WTC11 (cell line): Measurements from ENCODE around the gene ANKRD37. TPM values are rescaled to one million over a fixed set of nuclear protein-coding genes. Genes with fewer than 3 reads are reported as not detected.

Experiments
- ATAC-seq: fragments of 200-7000 bp; cut with Tn5 transposase; 2 replicates; pipeline ENCODE4 v1.10.0; 2021; ENCODE audit warnings: mild to moderate bottlenecking, moderate library complexity
- CTCF ChIA-PET: fragments of 300-600 bp; sonication (Branson Sonifier 250); formaldehyde crosslinking; loops from one replicate; lab custom pipeline; 2021; ENCODE audit warnings: antibody characterized with exemption; lab: Charles Lee
- POLR2A ChIA-PET: fragments of 350-600 bp; sonication (Branson Sonifier 250); formaldehyde crosslinking; loops from one replicate; lab custom pipeline; 2021; ENCODE audit warnings: antibody characterized with exemption; lab: Charles Lee
- DNase-seq: peaks from one replicate; pipeline ENCODE4 v3.0.0; 2021; ENCODE audit warnings: low spot score
- H3K27ac Mint-ChIP-seq: 2 replicates; pipeline ENCODE4 v1.8.0; 2021; ENCODE audit warnings: mixed read lengths
- H3K27me3 Mint-ChIP-seq: 2 replicates; pipeline ENCODE4 v1.8.0; 2021; ENCODE audit warnings: low read depth, mild to moderate bottlenecking, moderate library complexity, mixed read lengths
- H3K36me3 Mint-ChIP-seq: 2 replicates; pipeline ENCODE4 v1.8.0; 2021; ENCODE audit warnings: mixed read lengths
- H3K4me1 Mint-ChIP-seq: 2 replicates; pipeline ENCODE4 v1.8.0; 2022; ENCODE audit warnings: mixed read lengths
- H3K4me3 Mint-ChIP-seq: 2 replicates; pipeline ENCODE4 v1.8.0; 2021; ENCODE audit warnings: mild to moderate bottlenecking, moderate library complexity, mixed read lengths
- H3K9me3 Mint-ChIP-seq: 2 replicates; pipeline ENCODE4 v1.8.0; 2021; ENCODE audit warnings: mixed read lengths
- CREM ChIP-seq: sonication (generic); formaldehyde crosslinking; IDR thresholded peaks from 2 replicates; pipeline ENCODE4 v1.8.1; 2022; ENCODE audit warnings: mild to moderate bottlenecking, missing genetic modification reagents, moderate library complexity
- ELF4 ChIP-seq: sonication (generic); formaldehyde crosslinking; IDR thresholded peaks from 2 replicates; pipeline ENCODE4 v1.8.1; 2022; ENCODE audit warnings: low read depth, mild to moderate bottlenecking, moderate library complexity, missing genetic modification reagents
- EMX1 ChIP-seq: fragments of 250-450 bp; sonication (Bioruptor Pico); IDR thresholded peaks from 2 replicates; pipeline ENCODE4 v1.8.0; 2021; ENCODE audit warnings: mild to moderate bottlenecking
- ESRRA ChIP-seq: sonication (generic); formaldehyde crosslinking; IDR thresholded peaks from 2 replicates; pipeline ENCODE4 v1.8.1; 2022; ENCODE audit warnings: mild to moderate bottlenecking, missing genetic modification reagents, borderline replicate concordance
- FOXJ3 ChIP-seq: sonication (generic); formaldehyde crosslinking; IDR thresholded peaks from 2 replicates; pipeline ENCODE4 v1.9.0; 2021; ENCODE audit warnings: missing genetic modification reagents, mild to moderate bottlenecking, borderline replicate concordance
- GABPB1 ChIP-seq: sonication (generic); formaldehyde crosslinking; IDR thresholded peaks from 2 replicates; pipeline ENCODE4 v1.8.1; 2023; ENCODE audit warnings: mild to moderate bottlenecking, missing genetic modification reagents
- NFATC4 ChIP-seq: fragments of 250-450 bp; sonication (Bioruptor Pico); IDR thresholded peaks from 2 replicates; pipeline ENCODE4 v1.9.0; 2021; ENCODE audit warnings: mild to moderate bottlenecking
- NR2C2 ChIP-seq: sonication (generic); formaldehyde crosslinking; IDR thresholded peaks from 2 replicates; pipeline ENCODE4 v1.8.0; 2022; ENCODE audit warnings: mild to moderate bottlenecking, missing genetic modification reagents
- NR3C1 ChIP-seq: sonication (generic); formaldehyde crosslinking; conservative IDR thresholded peaks from 2 replicates; pipeline ENCODE4 v1.8.1; 2023; ENCODE audit warnings: low read depth, mild to moderate bottlenecking, missing genetic modification reagents
- SOX15 ChIP-seq: fragments of 250-450 bp; sonication (Bioruptor Pico); IDR thresholded peaks from 2 replicates; pipeline ENCODE4 v1.9.0; 2021; ENCODE audit warnings: mild to moderate bottlenecking
- ZBTB21 ChIP-seq: sonication (generic); formaldehyde crosslinking; IDR thresholded peaks from 2 replicates; pipeline ENCODE4 v1.8.1; 2023; ENCODE audit warnings: mild to moderate bottlenecking, missing genetic modification reagents, borderline replicate concordance
- total RNA-seq: library from RNA; stranded (reverse); gene quantifications from 3 replicates; pipeline ENCODE4 v1.2.3, GENCODE V29; 2021
- TF ChIP-seq, protein P1 (sequence below): sonication (generic); formaldehyde crosslinking; IDR thresholded peaks from 2 replicates; pipeline ENCODE4 v1.8.1; 2023; ENCODE audit warnings: mild to moderate bottlenecking, missing genetic modification reagents, borderline replicate concordance
- TF ChIP-seq, protein P2 (sequence below): fragments of 250-450 bp; sonication (Bioruptor Pico); IDR thresholded peaks from 2 replicates; pipeline ENCODE4 v1.9.0; 2021; ENCODE audit warnings: moderate library complexity, mild to moderate bottlenecking, inconsistent platforms, borderline replicate concordance
- TF ChIP-seq, protein P3 (sequence below): sonication (generic); formaldehyde crosslinking; IDR thresholded peaks from 2 replicates; pipeline ENCODE4 v1.8.0; 2022; ENCODE audit warnings: mild to moderate bottlenecking, missing genetic modification reagents
- TF ChIP-seq, protein P4 (sequence below): sonication (generic); formaldehyde crosslinking; IDR thresholded peaks from 2 replicates; pipeline ENCODE4 v1.8.1; 2023; ENCODE audit warnings: mild to moderate bottlenecking, moderate library complexity, missing genetic modification reagents
- TF ChIP-seq, protein P5 (sequence below): fragments of 250-450 bp; sonication (Bioruptor Pico); IDR thresholded peaks from 2 replicates; pipeline ENCODE4 v1.9.0; 2021; ENCODE audit warnings: mild to moderate bottlenecking, borderline replicate concordance
- TF ChIP-seq, protein P6 (sequence below): sonication (generic); formaldehyde crosslinking; IDR thresholded peaks from 2 replicates; pipeline ENCODE4 v1.8.0; 2023; ENCODE audit warnings: missing genetic modification reagents
- TF ChIP-seq, protein P7 (sequence below): sonication (generic); formaldehyde crosslinking; IDR thresholded peaks from 2 replicates; pipeline ENCODE4 v1.8.1; 2023; ENCODE audit warnings: mild to moderate bottlenecking, missing genetic modification reagents
- TF ChIP-seq, protein P8 (sequence below): sonication (generic); formaldehyde crosslinking; IDR thresholded peaks from 2 replicates; pipeline ENCODE4 v1.8.1; 2022; ENCODE audit warnings: missing genetic modification reagents, borderline replicate concordance

ANKRD37 gene
- total RNA-seq, 1 experiment from 2014 or later, result 3.0 TPM

DNA sequence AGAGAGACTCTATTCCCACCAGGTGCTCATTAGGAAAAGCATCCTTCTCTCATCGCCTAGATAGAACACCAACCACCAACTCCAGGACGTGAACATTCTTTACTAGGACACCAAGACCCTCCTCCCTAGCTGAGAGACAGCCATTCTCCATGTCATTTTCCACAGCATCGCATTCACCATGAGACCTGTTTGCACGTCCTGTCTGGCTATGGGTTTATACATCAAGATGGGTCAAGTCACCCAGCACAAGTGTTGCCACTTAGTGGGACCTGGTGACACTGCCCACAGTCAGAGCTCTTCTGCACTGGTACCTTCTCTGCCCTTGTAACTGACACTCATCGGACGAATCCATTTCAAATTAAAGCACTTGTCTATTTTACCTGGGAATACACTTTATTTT lies 18.4 kb upstream of the ANKRD37 start (continued):
- TF ChIP-seq, protein P1, sequence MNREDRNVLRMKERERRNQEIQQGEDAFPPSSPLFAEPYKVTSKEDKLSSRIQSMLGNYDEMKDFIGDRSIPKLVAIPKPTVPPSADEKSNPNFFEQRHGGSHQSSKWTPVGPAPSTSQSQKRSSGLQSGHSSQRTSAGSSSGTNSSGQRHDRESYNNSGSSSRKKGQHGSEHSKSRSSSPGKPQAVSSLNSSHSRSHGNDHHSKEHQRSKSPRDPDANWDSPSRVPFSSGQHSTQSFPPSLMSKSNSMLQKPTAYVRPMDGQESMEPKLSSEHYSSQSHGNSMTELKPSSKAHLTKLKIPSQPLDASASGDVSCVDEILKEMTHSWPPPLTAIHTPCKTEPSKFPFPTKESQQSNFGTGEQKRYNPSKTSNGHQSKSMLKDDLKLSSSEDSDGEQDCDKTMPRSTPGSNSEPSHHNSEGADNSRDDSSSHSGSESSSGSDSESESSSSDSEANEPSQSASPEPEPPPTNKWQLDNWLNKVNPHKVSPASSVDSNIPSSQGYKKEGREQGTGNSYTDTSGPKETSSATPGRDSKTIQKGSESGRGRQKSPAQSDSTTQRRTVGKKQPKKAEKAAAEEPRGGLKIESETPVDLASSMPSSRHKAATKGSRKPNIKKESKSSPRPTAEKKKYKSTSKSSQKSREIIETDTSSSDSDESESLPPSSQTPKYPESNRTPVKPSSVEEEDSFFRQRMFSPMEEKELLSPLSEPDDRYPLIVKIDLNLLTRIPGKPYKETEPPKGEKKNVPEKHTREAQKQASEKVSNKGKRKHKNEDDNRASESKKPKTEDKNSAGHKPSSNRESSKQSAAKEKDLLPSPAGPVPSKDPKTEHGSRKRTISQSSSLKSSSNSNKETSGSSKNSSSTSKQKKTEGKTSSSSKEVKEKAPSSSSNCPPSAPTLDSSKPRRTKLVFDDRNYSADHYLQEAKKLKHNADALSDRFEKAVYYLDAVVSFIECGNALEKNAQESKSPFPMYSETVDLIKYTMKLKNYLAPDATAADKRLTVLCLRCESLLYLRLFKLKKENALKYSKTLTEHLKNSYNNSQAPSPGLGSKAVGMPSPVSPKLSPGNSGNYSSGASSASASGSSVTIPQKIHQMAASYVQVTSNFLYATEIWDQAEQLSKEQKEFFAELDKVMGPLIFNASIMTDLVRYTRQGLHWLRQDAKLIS (CRISPR knock-in tag), result no peak
- TF ChIP-seq, protein P2, sequence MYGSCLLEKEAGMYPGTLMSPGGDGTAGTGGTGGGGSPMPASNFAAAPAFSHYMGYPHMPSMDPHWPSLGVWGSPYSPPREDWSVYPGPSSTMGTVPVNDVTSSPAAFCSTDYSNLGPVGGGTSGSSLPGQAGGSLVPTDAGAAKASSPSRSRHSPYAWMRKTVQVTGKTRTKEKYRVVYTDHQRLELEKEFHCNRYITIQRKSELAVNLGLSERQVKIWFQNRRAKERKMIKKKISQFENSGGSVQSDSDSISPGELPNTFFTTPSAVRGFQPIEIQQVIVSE (CRISPR knock-in tag), result no peak
- TF ChIP-seq GABPB1 (CRISPR knock-in tag) (no peak), ELF4 (CRISPR knock-in tag) (no peak), CREM (CRISPR knock-in tag) (no peak), ESRRA (CRISPR knock-in tag) (no peak), NR2C2 (no peak), ZBTB21 (no peak), NR3C1 (no peak)
- TF ChIP-seq, protein P3, sequence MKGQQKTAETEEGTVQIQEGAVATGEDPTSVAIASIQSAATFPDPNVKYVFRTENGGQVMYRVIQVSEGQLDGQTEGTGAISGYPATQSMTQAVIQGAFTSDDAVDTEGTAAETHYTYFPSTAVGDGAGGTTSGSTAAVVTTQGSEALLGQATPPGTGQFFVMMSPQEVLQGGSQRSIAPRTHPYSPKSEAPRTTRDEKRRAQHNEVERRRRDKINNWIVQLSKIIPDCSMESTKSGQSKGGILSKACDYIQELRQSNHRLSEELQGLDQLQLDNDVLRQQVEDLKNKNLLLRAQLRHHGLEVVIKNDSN (CRISPR knock-in tag), result no peak
- TF ChIP-seq, protein P4, sequence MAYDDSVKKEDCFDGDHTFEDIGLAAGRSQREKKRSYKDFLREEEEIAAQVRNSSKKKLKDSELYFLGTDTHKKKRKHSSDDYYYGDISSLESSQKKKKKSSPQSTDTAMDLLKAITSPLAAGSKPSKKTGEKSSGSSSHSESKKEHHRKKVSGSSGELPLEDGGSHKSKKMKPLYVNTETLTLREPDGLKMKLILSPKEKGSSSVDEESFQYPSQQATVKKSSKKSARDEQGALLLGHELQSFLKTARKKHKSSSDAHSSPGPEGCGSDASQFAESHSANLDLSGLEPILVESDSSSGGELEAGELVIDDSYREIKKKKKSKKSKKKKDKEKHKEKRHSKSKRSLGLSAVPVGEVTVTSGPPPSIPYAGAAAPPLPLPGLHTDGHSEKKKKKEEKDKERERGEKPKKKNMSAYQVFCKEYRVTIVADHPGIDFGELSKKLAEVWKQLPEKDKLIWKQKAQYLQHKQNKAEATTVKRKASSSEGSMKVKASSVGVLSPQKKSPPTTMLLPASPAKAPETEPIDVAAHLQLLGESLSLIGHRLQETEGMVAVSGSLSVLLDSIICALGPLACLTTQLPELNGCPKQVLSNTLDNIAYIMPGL, result no peak
- TF ChIP-seq, protein P5, sequence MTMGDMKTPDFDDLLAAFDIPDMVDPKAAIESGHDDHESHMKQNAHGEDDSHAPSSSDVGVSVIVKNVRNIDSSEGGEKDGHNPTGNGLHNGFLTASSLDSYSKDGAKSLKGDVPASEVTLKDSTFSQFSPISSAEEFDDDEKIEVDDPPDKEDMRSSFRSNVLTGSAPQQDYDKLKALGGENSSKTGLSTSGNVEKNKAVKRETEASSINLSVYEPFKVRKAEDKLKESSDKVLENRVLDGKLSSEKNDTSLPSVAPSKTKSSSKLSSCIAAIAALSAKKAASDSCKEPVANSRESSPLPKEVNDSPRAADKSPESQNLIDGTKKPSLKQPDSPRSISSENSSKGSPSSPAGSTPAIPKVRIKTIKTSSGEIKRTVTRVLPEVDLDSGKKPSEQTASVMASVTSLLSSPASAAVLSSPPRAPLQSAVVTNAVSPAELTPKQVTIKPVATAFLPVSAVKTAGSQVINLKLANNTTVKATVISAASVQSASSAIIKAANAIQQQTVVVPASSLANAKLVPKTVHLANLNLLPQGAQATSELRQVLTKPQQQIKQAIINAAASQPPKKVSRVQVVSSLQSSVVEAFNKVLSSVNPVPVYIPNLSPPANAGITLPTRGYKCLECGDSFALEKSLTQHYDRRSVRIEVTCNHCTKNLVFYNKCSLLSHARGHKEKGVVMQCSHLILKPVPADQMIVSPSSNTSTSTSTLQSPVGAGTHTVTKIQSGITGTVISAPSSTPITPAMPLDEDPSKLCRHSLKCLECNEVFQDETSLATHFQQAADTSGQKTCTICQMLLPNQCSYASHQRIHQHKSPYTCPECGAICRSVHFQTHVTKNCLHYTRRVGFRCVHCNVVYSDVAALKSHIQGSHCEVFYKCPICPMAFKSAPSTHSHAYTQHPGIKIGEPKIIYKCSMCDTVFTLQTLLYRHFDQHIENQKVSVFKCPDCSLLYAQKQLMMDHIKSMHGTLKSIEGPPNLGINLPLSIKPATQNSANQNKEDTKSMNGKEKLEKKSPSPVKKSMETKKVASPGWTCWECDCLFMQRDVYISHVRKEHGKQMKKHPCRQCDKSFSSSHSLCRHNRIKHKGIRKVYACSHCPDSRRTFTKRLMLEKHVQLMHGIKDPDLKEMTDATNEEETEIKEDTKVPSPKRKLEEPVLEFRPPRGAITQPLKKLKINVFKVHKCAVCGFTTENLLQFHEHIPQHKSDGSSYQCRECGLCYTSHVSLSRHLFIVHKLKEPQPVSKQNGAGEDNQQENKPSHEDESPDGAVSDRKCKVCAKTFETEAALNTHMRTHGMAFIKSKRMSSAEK (CRISPR knock-in tag), result no peak

DNA sequence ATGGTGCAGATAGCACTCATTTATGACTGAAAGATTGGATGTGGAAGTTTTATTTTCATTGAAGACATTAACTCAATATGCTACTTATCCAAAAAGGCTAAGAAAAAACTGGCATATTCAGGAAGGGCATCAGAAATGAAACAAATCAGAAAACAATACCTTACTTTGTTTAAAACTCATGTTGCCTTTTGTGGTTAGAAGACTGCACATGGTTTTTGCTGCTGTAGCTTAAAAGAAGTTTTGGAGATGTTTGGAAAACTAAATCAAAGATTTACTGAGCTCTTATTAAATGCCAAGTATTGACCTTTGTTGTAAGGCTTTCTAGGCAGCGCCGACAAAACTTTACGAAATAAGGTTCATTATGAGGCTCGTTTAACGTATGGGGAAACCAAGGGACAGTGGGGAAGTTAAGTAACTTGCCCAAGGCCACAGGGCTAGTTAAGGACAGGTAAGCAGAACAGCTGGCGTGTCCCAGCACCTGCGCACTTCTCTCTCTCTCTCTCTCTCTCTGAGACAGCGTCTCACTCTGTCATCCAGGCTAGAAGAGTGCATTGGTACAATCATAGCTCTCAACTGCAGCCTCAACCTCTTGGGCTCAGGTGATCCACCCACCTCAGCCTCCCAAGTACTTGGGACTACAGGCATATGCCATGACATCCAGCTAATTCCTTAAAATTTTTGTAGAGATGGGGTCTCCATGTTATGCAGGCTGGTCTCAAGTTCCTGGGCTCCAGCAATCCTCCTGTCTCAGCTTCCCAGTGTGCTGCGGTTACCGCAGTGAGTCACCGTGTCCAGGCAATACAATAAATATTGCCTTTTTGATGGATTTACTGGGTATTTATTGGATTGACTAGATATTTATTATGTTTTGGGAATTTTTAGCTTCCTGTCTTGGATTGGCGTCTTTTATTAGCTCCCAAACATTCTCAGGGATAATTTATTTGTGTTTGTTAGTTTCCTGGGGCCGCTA lies 17.0 kb upstream of the ANKRD37 start:
- H3K9me3 Mint-ChIP-seq, result peaks cover 18% of the 10 kb centered on the region
- CTCF ChIA-PET, result interaction anchor here (1.1 kb wide), 1 partner anchor 219 kb away, joined by 4 read pairs; no protein-coding TSS in a partner anchor
- peaks cover 3% of the 10 kb centered on the region; the same call in 1 of the 2 replicates for H3K4me1 Mint-ChIP-seq
- no peak overlapping the region for H3K4me3 Mint-ChIP-seq
- H3K27ac Mint-ChIP-seq, result no peak overlapping the region
- no peaks in the 10 kb centered on the region for H3K27me3 Mint-ChIP-seq
- POLR2A ChIA-PET, result interaction anchor here (0.6 kb wide), 1 partner anchor 302 kb away, joined by 3 read pairs; no protein-coding TSS in a partner anchor
- no peaks in the 10 kb centered on the region for H3K36me3 Mint-ChIP-seq
- no peak for ATAC-seq
- DNase-seq, result no peak
- no peak for TF ChIP-seq EMX1 (CRISPR knock-in tag)
- TF ChIP-seq SOX15 (CRISPR knock-in tag), result no peak
- TF ChIP-seq NFATC4 (CRISPR knock-in tag), result no peak
- TF ChIP-seq, protein P6, sequence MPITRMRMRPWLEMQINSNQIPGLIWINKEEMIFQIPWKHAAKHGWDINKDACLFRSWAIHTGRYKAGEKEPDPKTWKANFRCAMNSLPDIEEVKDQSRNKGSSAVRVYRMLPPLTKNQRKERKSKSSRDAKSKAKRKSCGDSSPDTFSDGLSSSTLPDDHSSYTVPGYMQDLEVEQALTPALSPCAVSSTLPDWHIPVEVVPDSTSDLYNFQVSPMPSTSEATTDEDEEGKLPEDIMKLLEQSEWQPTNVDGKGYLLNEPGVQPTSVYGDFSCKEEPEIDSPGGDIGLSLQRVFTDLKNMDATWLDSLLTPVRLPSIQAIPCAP (CRISPR knock-in tag), result no peak
- TF ChIP-seq, protein P7, sequence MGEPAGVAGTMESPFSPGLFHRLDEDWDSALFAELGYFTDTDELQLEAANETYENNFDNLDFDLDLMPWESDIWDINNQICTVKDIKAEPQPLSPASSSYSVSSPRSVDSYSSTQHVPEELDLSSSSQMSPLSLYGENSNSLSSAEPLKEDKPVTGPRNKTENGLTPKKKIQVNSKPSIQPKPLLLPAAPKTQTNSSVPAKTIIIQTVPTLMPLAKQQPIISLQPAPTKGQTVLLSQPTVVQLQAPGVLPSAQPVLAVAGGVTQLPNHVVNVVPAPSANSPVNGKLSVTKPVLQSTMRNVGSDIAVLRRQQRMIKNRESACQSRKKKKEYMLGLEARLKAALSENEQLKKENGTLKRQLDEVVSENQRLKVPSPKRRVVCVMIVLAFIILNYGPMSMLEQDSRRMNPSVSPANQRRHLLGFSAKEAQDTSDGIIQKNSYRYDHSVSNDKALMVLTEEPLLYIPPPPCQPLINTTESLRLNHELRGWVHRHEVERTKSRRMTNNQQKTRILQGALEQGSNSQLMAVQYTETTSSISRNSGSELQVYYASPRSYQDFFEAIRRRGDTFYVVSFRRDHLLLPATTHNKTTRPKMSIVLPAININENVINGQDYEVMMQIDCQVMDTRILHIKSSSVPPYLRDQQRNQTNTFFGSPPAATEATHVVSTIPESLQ (CRISPR knock-in tag), result no peak
- no peak for TF ChIP-seq FOXJ3 (CRISPR knock-in tag)
- TF ChIP-seq, protein P8, sequence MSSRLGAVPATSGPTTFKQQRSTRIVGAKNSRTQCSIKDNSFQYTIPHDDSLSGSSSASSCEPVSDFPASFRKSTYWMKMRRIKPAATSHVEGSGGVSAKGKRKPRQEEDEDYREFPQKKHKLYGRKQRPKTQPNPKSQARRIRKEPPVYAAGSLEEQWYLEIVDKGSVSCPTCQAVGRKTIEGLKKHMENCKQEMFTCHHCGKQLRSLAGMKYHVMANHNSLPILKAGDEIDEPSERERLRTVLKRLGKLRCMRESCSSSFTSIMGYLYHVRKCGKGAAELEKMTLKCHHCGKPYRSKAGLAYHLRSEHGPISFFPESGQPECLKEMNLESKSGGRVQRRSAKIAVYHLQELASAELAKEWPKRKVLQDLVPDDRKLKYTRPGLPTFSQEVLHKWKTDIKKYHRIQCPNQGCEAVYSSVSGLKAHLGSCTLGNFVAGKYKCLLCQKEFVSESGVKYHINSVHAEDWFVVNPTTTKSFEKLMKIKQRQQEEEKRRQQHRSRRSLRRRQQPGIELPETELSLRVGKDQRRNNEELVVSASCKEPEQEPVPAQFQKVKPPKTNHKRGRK, result no peak
